H9 (cell line): Measurements from ENCODE around the gene SMIM32. TPM values are rescaled to one million over a fixed set of nuclear protein-coding genes. Genes with fewer than 3 reads are reported as not detected.
A peak's percentile ranks its signal among the peaks of the same experiment; 100 is the strongest.

ENCODE experiments used
- DNase-seq: peaks from one replicate; pipeline ENCODE4 v3.0.0-alpha.2; 2017
- H2AFZ ChIP-seq: one replicate; pipeline ENCODE4 v1.6.1; 2013; ENCODE audit warnings: mild to moderate bottlenecking, low read length, control low read depth, moderate library complexity
- H2AK5ac ChIP-seq: 2 replicates; pipeline ENCODE4 v1.6.1; 2013; ENCODE audit warnings: low read length, control low read depth, mixed read lengths; ENCODE audit not compliant: insufficient read length
- H2BK120ac ChIP-seq: one replicate; pipeline ENCODE4 v1.6.1; 2013; ENCODE audit warnings: low read depth, mild to moderate bottlenecking, low read length, control low read depth, inconsistent platforms; ENCODE audit not compliant: poor library complexity, severe bottlenecking
- H2BK12ac ChIP-seq: 2 replicates; pipeline ENCODE4 v1.6.1; 2013; ENCODE audit warnings: low read length, control low read depth, mixed read lengths, low read depth; ENCODE audit not compliant: insufficient read length
- H2BK15ac ChIP-seq: 2 replicates; pipeline ENCODE4 v1.6.1; 2013; ENCODE audit warnings: low read depth, low read length, control low read depth
- H2BK20ac ChIP-seq: one replicate; pipeline ENCODE4 v1.6.1; 2013; ENCODE audit warnings: low read depth, mild to moderate bottlenecking, low read length, control low read depth, inconsistent platforms; ENCODE audit not compliant: poor library complexity, severe bottlenecking
- H2BK5ac ChIP-seq: 2 replicates; pipeline ENCODE4 v1.6.1; 2013; ENCODE audit warnings: low read length, control low read depth, mixed read lengths; ENCODE audit not compliant: insufficient read length
- H3K14ac ChIP-seq: 2 replicates; pipeline ENCODE4 v1.6.1; 2013; ENCODE audit warnings: low read length, control low read depth; ENCODE audit not compliant: insufficient read depth
- H3K18ac ChIP-seq: 2 replicates; pipeline ENCODE4 v1.6.1; 2013; ENCODE audit warnings: low read depth, mild to moderate bottlenecking, mixed read lengths, low read length, control low read depth; ENCODE audit not compliant: insufficient read length
- H3K23ac ChIP-seq: 2 replicates; pipeline ENCODE4 v1.6.1; 2013; ENCODE audit warnings: low read length, control low read depth, mixed read lengths, low read depth; ENCODE audit not compliant: insufficient read length
- H3K23me2 ChIP-seq: 2 replicates; pipeline ENCODE4 v1.6.1; 2013; ENCODE audit warnings: low read depth, mild to moderate bottlenecking, mixed read lengths, low read length, control low read depth; ENCODE audit not compliant: insufficient read length, poor library complexity, severe bottlenecking
- H3K27ac ChIP-seq: 2 replicates; pipeline ENCODE4 v1.5.1; 2013; ENCODE audit warnings: low read length, control low read depth, mixed read lengths, low read depth; ENCODE audit not compliant: insufficient read length
- H3K27me3 ChIP-seq: 2 replicates; pipeline ENCODE4 v1.6.1; 2013; ENCODE audit warnings: low read length, control low read depth, inconsistent platforms; ENCODE audit not compliant: insufficient read depth
- H3K4ac ChIP-seq: 2 replicates; pipeline ENCODE4 v1.6.1; 2013; ENCODE audit warnings: low read depth, mild to moderate bottlenecking, control low read depth, inconsistent platforms, low read length, moderate library complexity
- H3K4me1 ChIP-seq: 2 replicates; pipeline ENCODE4 v1.6.1; 2013; ENCODE audit warnings: low read length, control low read depth, inconsistent platforms; ENCODE audit not compliant: insufficient read depth
- H3K4me2 ChIP-seq: 2 replicates; pipeline ENCODE4 v1.6.1; 2013; ENCODE audit warnings: low read length, control low read depth, mixed read lengths; ENCODE audit not compliant: insufficient read length, insufficient read depth
- H3K56ac ChIP-seq: 2 replicates; pipeline ENCODE4 v1.6.1; 2013; ENCODE audit warnings: low read depth, mild to moderate bottlenecking, mixed read lengths, low read length, control low read depth; ENCODE audit not compliant: insufficient read length
- H3K79me1 ChIP-seq: 2 replicates; pipeline ENCODE4 v1.6.1; 2013; ENCODE audit warnings: low read depth, mild to moderate bottlenecking, moderate library complexity, low read length, control low read depth, inconsistent platforms; ENCODE audit not compliant: insufficient read depth, poor library complexity, severe bottlenecking
- H3K79me2 ChIP-seq: 2 replicates; pipeline ENCODE4 v1.6.1; 2013; ENCODE audit warnings: low read length, control low read depth, inconsistent platforms; ENCODE audit not compliant: insufficient read depth
- H3K9ac ChIP-seq: 2 replicates; pipeline ENCODE4 v1.6.1; 2013; ENCODE audit warnings: low read length, control low read depth, mixed read lengths; ENCODE audit not compliant: insufficient read length; ENCODE audit errors: extremely low read depth
- H3K9me3 ChIP-seq: one replicate; pipeline ENCODE4 v1.6.1; 2013; ENCODE audit warnings: low read depth, low read length, inconsistent platforms; ENCODE audit not compliant: control insufficient read depth
- H3T11ph ChIP-seq: one replicate; pipeline ENCODE4 v1.6.1; 2013; ENCODE audit warnings: mild to moderate bottlenecking, low read length, control low read depth, inconsistent platforms
- H4K20me1 ChIP-seq: one replicate; pipeline ENCODE4 v1.6.1; 2013; ENCODE audit not compliant: control insufficient read depth, insufficient read length, insufficient read depth
- H4K5ac ChIP-seq: 2 replicates; pipeline ENCODE4 v1.6.1; 2013; ENCODE audit warnings: low read depth, mild to moderate bottlenecking, mixed read lengths, low read length, control low read depth; ENCODE audit not compliant: insufficient read length
- H4K8ac ChIP-seq: replicated peaks from 2 replicates; pipeline ENCODE4 v1.6.1; 2013; ENCODE audit warnings: low read length, control low read depth, mixed read lengths, low read depth; ENCODE audit not compliant: insufficient read length
- H4K91ac ChIP-seq: 2 replicates; pipeline ENCODE4 v1.6.1; 2013; ENCODE audit warnings: low read depth, mild to moderate bottlenecking, moderate library complexity, mixed read lengths, low read length, control low read depth; ENCODE audit not compliant: insufficient read length
- H3K27ac Mint-ChIP-seq, 3 experiments: 2 replicates in 2 of 3; 3 replicates in 1 of 3; pipeline ENCODE4 v1.8.0; 2020 to 2021; ENCODE audit warnings: mixed read lengths in 3 of 3, mild to moderate bottlenecking in 1 of 3, moderate library complexity in 1 of 3
- H3K27me3 Mint-ChIP-seq: 2 replicates; pipeline ENCODE4 v1.8.0; 2021; ENCODE audit warnings: low read depth, mild to moderate bottlenecking, moderate library complexity, mixed read lengths
- H3K36me3 Mint-ChIP-seq, 3 experiments: 2 replicates in 2 of 3; 3 replicates in 1 of 3; pipeline ENCODE4 v1.8.0; 2020 to 2021; ENCODE audit warnings: low read depth in 3 of 3, mixed read lengths in 3 of 3; ENCODE audit not compliant: insufficient read depth in 1 of 3
- H3K4me1 Mint-ChIP-seq, 2 experiments: 2 replicates each; pipeline ENCODE4 v1.8.0; 2020; ENCODE audit warnings: mixed read lengths in 2 of 2
- H3K4me3 Mint-ChIP-seq, 2 experiments: 2 replicates in 1 of 2; 3 replicates in 1 of 2; pipeline ENCODE4 v1.8.0; 2020 to 2021; ENCODE audit warnings: mild to moderate bottlenecking in 2 of 2, mixed read lengths in 2 of 2, moderate library complexity in 1 of 2
- H3K9me3 Mint-ChIP-seq, 2 experiments: 2 replicates in 1 of 2; 3 replicates in 1 of 2; pipeline ENCODE4 v1.8.0; 2020; ENCODE audit warnings: mild to moderate bottlenecking in 2 of 2, mixed read lengths in 2 of 2, moderate library complexity in 1 of 2
- CTCF ChIP-seq: fragments of 200-600 bp; sonication (generic); conservative IDR thresholded peaks from 3 replicates; pipeline ENCODE4 v1.8.0; 2021; ENCODE audit warnings: antibody characterized with exemption, mild to moderate bottlenecking
- WGBS: extraction: QIAGEN DNeasy Blood & Tissue Kit; methylation state at CpG from one replicate; pipeline ENCODE4 v1.1.7; 2013; ENCODE audit warnings: missing lambda C conversion rate, low lambda C conversion rate, mixed read lengths; ENCODE audit not compliant: insufficient read length; ENCODE audit errors: extremely low coverage; 5-methylcytosine and 5-hydroxymethylcytosine counted together
- total RNA-seq: library from RNA; stranded (reverse); gene quantifications from 2 replicates; pipeline ENCODE4 v1.2.1, GENCODE V29; 2021

SMIM32 gene
- total RNA-seq, 1 experiment from 2014 or later: not detected

GRCh38 chr5:136203303-136203922, 10.5 kb upstream of the SMIM32 start:
- Histone ChIP-seq H3K18ac (no peak overlapping the region), H2BK12ac (no peak overlapping the region), H2BK15ac (no peak overlapping the region), H3K4me1 (0 out of 2 replicates have a peak, but pooled peaks cover 4% of the 10 kb centered on the region), H3K27ac (no peak overlapping the region), H4K8ac (no peak overlapping the region), H2BK20ac (no peak overlapping the region), H2AK5ac (no peak overlapping the region), H3K9me3 (no peaks in the 10 kb centered on the region), H4K91ac (no peak overlapping the region), H4K20me1 (no peaks in the 10 kb centered on the region), H3K4ac (no peak overlapping the region), H2BK120ac (no peak overlapping the region), H3K79me1 (no peaks in the 10 kb centered on the region), H3K4me2 (peak overlapping the region; percentile 40), H3K14ac (no peak overlapping the region), H3T11ph (no peak overlapping the region), H3K9ac (no peak overlapping the region), H3K23ac (no peak overlapping the region), H2BK5ac (no peak overlapping the region), H4K5ac (no peak overlapping the region), H3K27me3 (peaks cover 56% of the 10 kb centered on the region), H3K56ac (no peak overlapping the region), H3K23me2 (no peaks in the 10 kb centered on the region), H2AFZ (no peak overlapping the region), H3K79me2 (no peaks in the 10 kb centered on the region)
- WGBS: no CpG with 5 or more reads among the region's 6 CpGs
- no peak for DNase-seq
- Mint-ChIP-seq H3K4me3 (peak overlapping the region; percentile 43 to 73; a peak in 4 of 5 replicates), H3K4me1 (peaks cover 40 to 42% of the 10 kb centered on the region in 2 experiments), H3K36me3 (peaks cover 5 to 12% (median 6%) of the 10 kb centered on the region in 3 experiments; a peak in 5 of 7 replicates), H3K27ac (peak overlapping the region in 1 of 3 experiments; percentile 74; a peak in 1 of 7 replicates), H3K9me3 (peaks cover 4 to 9% of the 10 kb centered on the region in 2 experiments; a peak in 4 of 5 replicates), H3K27me3 (peaks cover 99% of the 10 kb centered on the region)
- TF ChIP-seq CTCF: no peak
